NT2/D1 (cell line): ENCODE measurements around the gene TGM5.

ENCODE experiments used
- DNase-seq: peaks from one replicate; pipeline ENCODE4 v3.0.0-alpha.2; 2011; ENCODE audit warnings: low read depth, low spot score
- H3K27me3 ChIP-seq: 2 replicates; pipeline ENCODE4 v1.6.0; 2011; ENCODE audit warnings: mild to moderate bottlenecking; ENCODE audit not compliant: insufficient read length, insufficient read depth
- H3K36me3 ChIP-seq: 2 replicates; pipeline ENCODE4 v1.6.1; 2011; ENCODE audit warnings: mild to moderate bottlenecking, low read length, mixed read lengths; ENCODE audit not compliant: insufficient read depth, insufficient read length
- H3K4me1 ChIP-seq: 2 replicates; pipeline ENCODE4 v1.5.1; 2011; ENCODE audit not compliant: insufficient read depth, insufficient read length
- H3K4me3 ChIP-seq: 2 replicates; pipeline ENCODE4 v1.5.1; 2011; ENCODE audit warnings: low read depth; ENCODE audit not compliant: insufficient read length
- H3K9ac ChIP-seq: 2 replicates; pipeline ENCODE4 v1.6.0; 2011; ENCODE audit warnings: low read depth; ENCODE audit not compliant: insufficient read length
- H3K9me3 ChIP-seq: 2 replicates; pipeline ENCODE4 v1.5.1; 2011; ENCODE audit warnings: mild to moderate bottlenecking, low read length; ENCODE audit not compliant: insufficient read depth
- SUZ12 ChIP-seq: IDR thresholded peaks from 2 replicates; pipeline ENCODE4 v1.6.1; 2011; ENCODE audit not compliant: insufficient read length, insufficient read depth; ENCODE audit errors: extremely low read depth
- YY1 ChIP-seq: IDR thresholded peaks from 2 replicates; pipeline ENCODE4 v1.6.1; 2011; ENCODE audit not compliant: insufficient read length, insufficient read depth
- ZNF274 ChIP-seq: IDR thresholded peaks from 2 replicates; pipeline ENCODE4 v1.6.1; 2011; ENCODE audit warnings: mild to moderate bottlenecking, low read depth, low read length

The TGM5 gene

DNA sequence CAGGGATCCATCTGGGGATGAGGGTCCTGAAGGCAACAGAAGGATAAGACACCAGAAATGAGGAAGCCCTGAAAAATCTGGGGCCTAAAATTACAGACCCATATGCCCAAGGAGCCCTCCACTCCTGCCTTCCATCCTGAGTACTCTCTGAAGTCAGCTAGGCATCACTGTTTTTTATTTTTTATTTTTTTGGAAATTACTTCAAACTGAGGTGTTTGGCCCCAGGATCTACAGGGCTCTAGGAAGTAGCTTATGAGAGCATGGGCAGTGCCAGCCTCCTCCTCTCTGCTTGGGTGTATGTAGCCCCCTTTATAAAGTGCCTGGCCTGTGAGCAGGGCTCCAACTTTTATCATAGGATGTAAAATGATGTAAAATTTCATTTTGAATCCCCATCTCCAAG is 53.8 kb downstream of the TGM5 start:
- Histone ChIP-seq H3K27me3 (no peaks in the 10 kb centered on the region), H3K9ac (no peak overlapping the region), H3K36me3 (no peaks in the 10 kb centered on the region), H3K4me1 (peaks cover 8% of the 10 kb centered on the region), H3K4me3 (no peak overlapping the region), H3K9me3 (no peaks in the 10 kb centered on the region)
- DNase-seq: no peak
- TF ChIP-seq ZNF274 (no peak), YY1 (no peak), SUZ12 (no peak)

DNA sequence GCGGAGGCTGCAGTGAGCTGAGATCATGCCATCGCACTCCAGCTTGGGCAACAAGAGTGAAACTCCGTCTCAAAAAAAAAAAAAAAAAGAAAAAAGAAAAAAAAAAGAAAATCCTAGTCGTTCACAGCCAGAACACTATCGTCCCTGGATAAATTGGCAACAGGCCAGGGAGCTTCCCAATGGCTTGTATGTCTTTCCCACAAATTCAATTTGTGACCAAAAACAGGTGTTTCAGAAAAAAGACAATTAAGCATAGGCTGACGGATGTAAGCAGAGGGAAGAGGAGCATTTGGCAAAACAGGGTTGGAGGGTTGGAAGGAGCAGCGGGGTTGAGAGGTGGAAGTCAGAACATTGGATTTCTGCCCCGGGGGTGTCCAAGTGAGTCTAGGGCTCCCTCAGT is 54.4 kb downstream of the TGM5 start:
- no peaks in the 10 kb centered on the region for H3K9me3 ChIP-seq
- H3K27me3 ChIP-seq: no peaks in the 10 kb centered on the region
- DNase-seq: no peak
- H3K9ac ChIP-seq: no peak overlapping the region
- H3K36me3 ChIP-seq: no peaks in the 10 kb centered on the region
- H3K4me1 ChIP-seq: peaks cover 8% of the 10 kb centered on the region
- H3K4me3 ChIP-seq: no peak overlapping the region
- TF ChIP-seq ZNF274 (no peak), YY1 (no peak)

DNA sequence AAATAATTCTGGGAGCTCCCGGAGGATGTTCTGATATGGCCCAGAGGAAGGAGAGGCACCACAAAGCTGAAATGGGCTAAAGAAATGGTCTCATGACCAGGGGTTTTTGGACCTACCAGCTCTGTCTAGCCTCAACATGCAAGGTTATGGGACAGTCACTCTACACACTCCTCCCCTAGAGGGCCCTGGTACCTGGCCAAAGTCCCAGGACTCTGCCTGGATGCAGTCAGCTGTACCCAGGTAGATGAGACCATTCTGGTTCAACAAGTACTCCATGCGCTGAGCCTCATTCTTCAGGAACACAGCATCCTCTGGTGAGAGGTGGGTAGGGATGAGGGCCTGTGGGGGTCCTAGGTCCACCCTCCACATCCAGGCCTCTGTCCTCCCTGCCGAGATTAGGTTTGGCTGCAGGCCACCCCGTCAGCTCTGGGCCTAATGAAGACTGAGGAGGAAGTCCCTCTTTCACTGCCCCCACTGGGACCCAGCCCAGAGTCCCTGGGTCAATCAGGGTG is 55.4 kb downstream of the TGM5 start:
- Histone ChIP-seq H3K4me1 (peaks cover 8% of the 10 kb centered on the region), H3K9ac (no peak overlapping the region), H3K36me3 (no peaks in the 10 kb centered on the region), H3K4me3 (no peak overlapping the region), H3K9me3 (no peaks in the 10 kb centered on the region), H3K27me3 (no peaks in the 10 kb centered on the region)
- DNase-seq: no peak
- TF ChIP-seq YY1: no peak
- no peak for TF ChIP-seq SUZ12
- no peak for TF ChIP-seq ZNF274

- Histone ChIP-seq H3K27me3 (no peaks in the 10 kb centered on the region), H3K9ac (no peak overlapping the region), H3K9me3 (no peaks in the 10 kb centered on the region), H3K36me3 (no peaks in the 10 kb centered on the region), H3K4me1 (peaks cover 8% of the 10 kb centered on the region), H3K4me3 (no peak overlapping the region)
- no peak for TF ChIP-seq SUZ12
- TF ChIP-seq YY1: no peak
- TF ChIP-seq ZNF274: no peak
- DNase-seq: no peak
Measured at GRCh38 chr15:43210807-43211206, 55.9 kb downstream of the TGM5 start.

DNA sequence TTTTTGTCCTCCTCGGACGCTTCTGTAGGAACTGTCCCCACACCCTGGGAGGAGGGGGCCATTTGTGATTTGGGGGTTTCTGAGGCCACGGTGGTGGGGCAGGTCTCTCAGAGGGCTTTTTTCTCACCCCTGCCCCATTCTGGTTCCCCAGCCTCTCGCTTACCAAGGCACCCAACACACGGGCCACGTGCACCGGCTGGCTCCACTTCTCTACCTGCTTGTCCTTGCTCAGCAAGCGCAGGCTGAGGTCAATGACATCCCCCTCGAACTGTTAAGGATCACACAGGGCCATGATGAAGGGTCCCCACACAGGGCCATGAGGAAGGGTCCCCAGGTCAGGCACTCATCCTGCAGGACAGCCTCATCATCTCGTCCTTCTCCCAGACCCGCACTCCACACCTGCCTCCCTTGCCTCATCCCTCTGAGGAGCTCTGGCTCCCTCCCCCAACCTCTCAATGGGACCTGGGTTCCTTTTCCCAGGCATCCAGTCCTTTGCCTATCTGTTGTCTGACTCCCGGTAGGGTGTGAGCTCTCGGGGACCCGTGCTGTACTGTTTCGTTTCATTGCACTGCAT is 56.5 kb downstream of the TGM5 start:
- no peaks in the 10 kb centered on the region for H3K36me3 ChIP-seq
- no peak for DNase-seq
- no peak overlapping the region for H3K9ac ChIP-seq
- peaks cover 8% of the 10 kb centered on the region for H3K4me1 ChIP-seq
- no peaks in the 10 kb centered on the region for H3K9me3 ChIP-seq
- no peak overlapping the region for H3K4me3 ChIP-seq
- no peaks in the 10 kb centered on the region for H3K27me3 ChIP-seq
- TF ChIP-seq SUZ12 (no peak), ZNF274 (no peak), YY1 (no peak)

DNA sequence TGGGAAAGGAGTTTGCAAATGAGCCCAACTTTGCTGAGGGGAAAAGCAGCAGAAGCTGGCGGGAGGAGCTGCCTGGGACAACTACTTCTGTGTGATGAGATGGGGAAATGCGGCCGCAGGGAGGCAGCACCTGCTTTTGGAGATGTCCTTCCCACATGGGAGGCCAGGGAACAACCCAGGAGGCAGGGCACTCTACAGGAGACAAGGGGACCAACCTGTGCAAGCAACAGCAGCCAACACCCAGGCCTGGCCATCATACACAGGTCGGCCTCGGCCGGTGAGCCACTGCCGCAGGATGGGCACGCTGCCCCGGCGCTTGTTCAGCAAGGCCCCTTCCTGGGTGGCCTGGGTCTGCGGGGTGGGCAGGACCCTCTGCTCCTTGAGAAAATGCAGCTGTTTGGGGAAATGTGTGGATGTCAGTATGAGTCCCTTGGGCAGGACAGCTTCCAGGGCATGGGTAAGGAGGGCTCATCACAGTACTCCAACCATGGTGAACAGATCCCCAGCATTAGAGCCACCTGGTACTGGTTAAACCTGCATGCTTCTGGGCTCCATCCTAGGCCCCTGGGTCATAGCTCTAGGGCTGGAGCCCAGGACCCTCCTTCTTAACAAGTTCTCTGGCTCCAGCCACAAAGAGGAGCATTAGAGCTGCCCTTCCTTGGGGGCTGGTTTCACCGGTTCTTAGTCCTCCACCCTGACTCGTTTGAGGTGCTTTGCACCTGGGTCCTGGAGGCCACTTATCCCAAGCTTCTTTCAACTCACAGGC is 57.5 kb downstream of the TGM5 start:
- TF ChIP-seq YY1 (no peak), ZNF274 (no peak)
- DNase-seq: no peak
- Histone ChIP-seq H3K27me3 (no peaks in the 10 kb centered on the region), H3K36me3 (no peaks in the 10 kb centered on the region), H3K9ac (no peak overlapping the region), H3K9me3 (no peaks in the 10 kb centered on the region), H3K4me1 (peaks cover 8% of the 10 kb centered on the region), H3K4me3 (no peak overlapping the region)

DNA sequence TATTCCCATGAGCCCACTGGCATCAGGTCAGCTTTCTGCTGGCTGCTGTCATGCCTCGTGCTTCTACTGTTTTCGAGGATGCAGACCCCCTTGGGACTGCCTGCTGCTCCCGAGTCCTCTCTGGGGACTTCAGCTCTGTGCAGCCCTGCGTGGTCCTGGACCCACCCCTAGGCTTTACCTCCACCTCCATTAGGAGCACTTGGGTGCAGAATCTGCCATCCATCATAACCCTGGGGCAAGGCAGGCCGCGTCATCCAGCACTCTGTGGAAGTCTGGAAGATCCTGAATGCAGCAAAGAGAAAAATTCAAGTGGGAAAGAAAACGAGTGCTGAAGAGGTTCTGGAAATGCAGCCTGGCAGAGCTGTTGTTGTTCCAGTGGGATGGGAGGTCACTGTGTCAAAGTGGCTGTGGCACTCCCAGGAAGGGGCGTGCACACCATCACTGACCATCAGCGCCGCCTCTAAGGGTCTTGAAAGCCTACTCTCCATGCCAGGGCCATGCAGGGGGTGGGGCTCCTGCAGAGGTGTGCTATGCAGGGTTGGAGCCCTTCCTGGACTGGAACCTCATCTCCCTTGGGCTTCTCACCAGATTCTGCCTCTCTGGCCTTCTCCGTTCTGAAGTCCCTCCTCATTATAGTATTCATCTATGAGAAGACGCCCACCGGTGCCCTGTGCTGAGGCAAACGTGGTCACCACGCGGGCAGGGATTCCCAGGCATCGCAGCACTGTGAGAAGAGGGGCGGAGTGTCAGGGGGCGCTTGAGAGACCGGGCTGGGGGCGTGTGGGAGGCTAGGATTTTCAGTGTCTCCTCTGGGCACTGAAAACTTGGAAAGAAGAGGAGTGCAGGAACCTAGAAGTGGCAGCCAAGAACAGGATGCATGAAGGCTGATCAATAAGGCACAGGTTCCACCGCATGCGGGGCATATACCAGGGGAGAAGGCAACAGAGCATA is 58.4 kb downstream of the TGM5 start:
- Histone ChIP-seq H3K9me3 (no peaks in the 10 kb centered on the region), H3K27me3 (no peaks in the 10 kb centered on the region), H3K4me1 (peaks cover 8% of the 10 kb centered on the region), H3K9ac (no peak overlapping the region), H3K36me3 (no peaks in the 10 kb centered on the region), H3K4me3 (no peak overlapping the region)
- DNase-seq: no peak
- TF ChIP-seq YY1 (no peak), ZNF274 (no peak), SUZ12 (no peak)
